H1 (cell line): ENCODE data around the gene WDR74. TPM values are rescaled to one million over a fixed set of nuclear protein-coding genes. Genes with fewer than 3 reads are reported as not detected.

Experiments
- CTCF ChIA-PET: fragments of 300-600 bp; sonication (Branson Sonifier 250); formaldehyde crosslinking; loops from one replicate; lab custom pipeline; 2021; ENCODE audit not compliant: partially characterized antibody; lab: Charles Lee
- POLR2A ChIA-PET: fragments of 300-600 bp; sonication (Branson Sonifier 250); formaldehyde crosslinking; loops from one replicate; lab custom pipeline; 2021; ENCODE audit warnings: inconsistent platforms; ENCODE audit not compliant: partially characterized antibody; lab: Charles Lee
- DNase-seq, 2 experiments: peaks; one replicate each; pipeline versions ENCODE4 v3.0.0 to v3.0.0-alpha.2; 2010 to 2022; ENCODE audit warnings: low spot score in 2 of 2, low read depth in 1 of 2, mixed read lengths in 1 of 2
- FAIRE-seq: peaks from 2 replicates; lab custom pipeline; 2011; peaks lifted over from hg19 to GRCh38; lab: Jason Lieb, UNC
- H2AFZ ChIP-seq: 2 replicates; pipeline ENCODE4 v1.8.1; 2012; ENCODE audit warnings: low read length, inconsistent platforms
- H2AK5ac ChIP-seq: 2 replicates; pipeline ENCODE4 v1.6.1; 2013; ENCODE audit warnings: low read depth, low read length
- H2BK120ac ChIP-seq: replicated peaks from 2 replicates; pipeline ENCODE3; 2013; ENCODE audit warnings: low read depth, low read length, inconsistent platforms
- H2BK12ac ChIP-seq: 2 replicates; pipeline ENCODE4 v1.6.1; 2013; ENCODE audit warnings: low read depth, low read length
- H2BK15ac ChIP-seq: 2 replicates; pipeline ENCODE4 v1.6.1; 2013; ENCODE audit warnings: low read length
- H2BK20ac ChIP-seq: 2 replicates; pipeline ENCODE4 v1.6.1; 2013; ENCODE audit warnings: low read length
- H2BK5ac ChIP-seq: 2 replicates; pipeline ENCODE4 v1.6.1; 2013; ENCODE audit warnings: low read depth, low read length
- H3K14ac ChIP-seq: 2 replicates; pipeline ENCODE4 v1.6.1; 2013; ENCODE audit warnings: inconsistent platforms; ENCODE audit not compliant: insufficient read length
- H3K18ac ChIP-seq: 2 replicates; pipeline ENCODE4 v1.6.1; 2013; ENCODE audit warnings: low read length; ENCODE audit errors: extremely low read depth
- H3K23ac ChIP-seq: 2 replicates; pipeline ENCODE4 v1.6.1; 2013; ENCODE audit warnings: inconsistent platforms; ENCODE audit not compliant: insufficient read length
- H3K23me2 ChIP-seq: 2 replicates; pipeline ENCODE4 v1.6.1; 2013; ENCODE audit warnings: low read depth, low read length
- H3K27ac ChIP-seq: 2 replicates; pipeline ENCODE4 v1.6.1; 2011; ENCODE audit warnings: low read depth, low read length, inconsistent platforms
- H3K27me3 ChIP-seq, 4 experiments: replicated peaks in 1 of 4; 1 replicate in 1 of 4; 2 replicates in 3 of 4; pipeline versions ENCODE4 v1.6.1 to v1.8.1; 2011 to 2013; ENCODE audit warnings: low read length in 3 of 4, mild to moderate bottlenecking in 3 of 4, inconsistent platforms in 2 of 4, mixed read lengths in 2 of 4, moderate library complexity in 1 of 4; ENCODE audit not compliant: control insufficient read depth in 3 of 4, insufficient read depth in 3 of 4; ENCODE audit errors: extremely low read depth in 1 of 4
- H3K36me3 ChIP-seq, 4 experiments: 2 replicates each; pipeline versions ENCODE4 v1.6.1 to v1.8.1; 2011 to 2013; ENCODE audit warnings: mild to moderate bottlenecking in 4 of 4, low read length in 3 of 4, moderate library complexity in 2 of 4, control low read depth in 1 of 4, inconsistent platforms in 1 of 4; ENCODE audit not compliant: insufficient read depth in 4 of 4, control insufficient read depth in 2 of 4
- H3K4ac ChIP-seq: replicated peaks from 2 replicates; pipeline ENCODE3; 2013; ENCODE audit warnings: low read length, low read depth, mixed read lengths, inconsistent platforms; ENCODE audit not compliant: insufficient read length
- H3K4me1 ChIP-seq, 4 experiments: replicated peaks in 1 of 4; 1 replicate in 1 of 4; 2 replicates in 3 of 4; pipeline versions ENCODE4 v1.6.1 to v1.8.1; 2011 to 2013; ENCODE audit warnings: low read length in 3 of 4, inconsistent platforms in 2 of 4, mixed read lengths in 1 of 4; ENCODE audit not compliant: insufficient read depth in 4 of 4, control insufficient read depth in 3 of 4
- H3K4me2 ChIP-seq, 2 experiments: 2 replicates each; pipeline versions ENCODE4 v1.6.1 to v1.8.1; 2011 to 2013; ENCODE audit warnings: low read depth in 2 of 2, low read length in 2 of 2, control low read depth in 1 of 2, inconsistent platforms in 1 of 2, mild to moderate bottlenecking in 1 of 2; ENCODE audit not compliant: insufficient read depth in 1 of 2
- H3K4me3 ChIP-seq, 4 experiments: fragments of 200-600, 300-600 bp in 1 of 4; sonication (generic), shearing (Covaris generic), sonication (Bioruptor Twin) in 1 of 4; 2 replicates each; pipeline versions ENCODE4 v1.5.1 to v1.8.1; 2011 to 2016; ENCODE audit warnings: low read length in 4 of 4, low read depth in 3 of 4, control low read depth in 2 of 4, inconsistent platforms in 2 of 4, mild to moderate bottlenecking in 2 of 4, mixed read lengths in 1 of 4, moderate library complexity in 1 of 4; ENCODE audit not compliant: insufficient read depth in 2 of 4; ENCODE audit errors: extremely low read depth in 1 of 4
- H3K56ac ChIP-seq: replicated peaks from 2 replicates; pipeline ENCODE3; 2013; ENCODE audit warnings: low read depth, mild to moderate bottlenecking, mixed read lengths, low read length, inconsistent platforms; ENCODE audit not compliant: insufficient read length
- H3K79me1 ChIP-seq: 2 replicates; pipeline ENCODE4 v1.6.1; 2013; ENCODE audit warnings: low read depth, low read length, control low read depth
- H3K79me2 ChIP-seq, 2 experiments: 2 replicates each; pipeline versions ENCODE4 v1.6.1 to v1.8.1; 2012 to 2013; ENCODE audit warnings: low read length in 2 of 2, mild to moderate bottlenecking in 2 of 2, inconsistent platforms in 1 of 2; ENCODE audit not compliant: insufficient read depth in 2 of 2, control insufficient read depth in 1 of 2
- H3K9ac ChIP-seq, 4 experiments: replicated peaks in 1 of 4; 1 replicate in 1 of 4; 2 replicates in 3 of 4; pipeline versions ENCODE4 v1.6.1 to v1.8.1; 2011 to 2013; ENCODE audit warnings: low read depth in 3 of 4, low read length in 3 of 4, control low read depth in 2 of 4, mild to moderate bottlenecking in 2 of 4, moderate library complexity in 2 of 4, inconsistent platforms in 1 of 4; ENCODE audit errors: extremely low read depth in 1 of 4
- H3K9me3 ChIP-seq, 2 experiments: 2 replicates each; pipeline versions ENCODE4 v1.6.1 to v1.8.1; 2012 to 2013; ENCODE audit warnings: mild to moderate bottlenecking in 2 of 2, moderate library complexity in 2 of 2, control low read depth in 1 of 2, inconsistent platforms in 1 of 2, low read depth in 1 of 2, low read length in 1 of 2, mixed read lengths in 1 of 2; ENCODE audit not compliant: insufficient read depth in 2 of 2
- H4K20me1 ChIP-seq, 2 experiments: replicated peaks in 1 of 2; 2 replicates each; pipeline versions ENCODE3 to v1.8.1; 2011 to 2013; ENCODE audit warnings: inconsistent platforms in 2 of 2, low read length in 2 of 2, mild to moderate bottlenecking in 1 of 2; ENCODE audit not compliant: insufficient read depth in 2 of 2, control insufficient read depth in 1 of 2
- H4K5ac ChIP-seq: 2 replicates; pipeline ENCODE4 v1.6.1; 2013; ENCODE audit warnings: low read length, low read depth, mixed read lengths, inconsistent platforms; ENCODE audit not compliant: insufficient read length
- H4K8ac ChIP-seq: 2 replicates; pipeline ENCODE4 v1.8.0; 2013; ENCODE audit warnings: mild to moderate bottlenecking, moderate library complexity, low read length, inconsistent platforms; ENCODE audit not compliant: insufficient read depth; ENCODE audit errors: extremely low read depth
- H4K91ac ChIP-seq: replicated peaks from 2 replicates; pipeline ENCODE3; 2013; ENCODE audit warnings: low read length, mixed read lengths, inconsistent platforms; ENCODE audit not compliant: insufficient read length
- CHD1 ChIP-seq: IDR thresholded peaks from 2 replicates; pipeline ENCODE4 v1.6.1; 2012; ENCODE audit warnings: low read depth, low read length, improper control_type of control experiment
- CTCF ChIP-seq, 3 experiments: IDR thresholded peaks; 1 replicate in 2 of 3; 2 replicates in 1 of 3; pipeline versions ENCODE4 v1.5.1 to v1.6.1; 2011; ENCODE audit warnings: low read length in 3 of 3, mild to moderate bottlenecking in 3 of 3, inconsistent platforms in 2 of 3, low read depth in 1 of 3, moderate library complexity in 1 of 3; ENCODE audit not compliant: insufficient read depth in 1 of 3; ENCODE audit errors: control extremely low read depth in 1 of 3
- EGR1 ChIP-seq: IDR thresholded peaks from 2 replicates; pipeline ENCODE4 v1.6.1; 2011; ENCODE audit warnings: low read depth, low read length, borderline replicate concordance
- KDM5A ChIP-seq: fragments of 200-600 bp; IDR thresholded peaks from 2 replicates; pipeline ENCODE4 v1.7.1; 2012; ENCODE audit warnings: mild to moderate bottlenecking, low read length, inconsistent platforms, mixed read lengths
- POLR2A ChIP-seq, 2 experiments: IDR thresholded peaks; 1 replicate in 1 of 2; 2 replicates in 1 of 2; pipeline ENCODE4 v1.6.1; 2011; ENCODE audit warnings: low read depth in 2 of 2, low read length in 2 of 2, mild to moderate bottlenecking in 2 of 2; ENCODE audit errors: control extremely low read depth in 1 of 2
- RAD21 ChIP-seq, 2 experiments: IDR thresholded peaks in 1 of 2; conservative IDR thresholded peaks in 1 of 2; 2 replicates each; pipeline ENCODE4 v1.6.1; 2011; ENCODE audit warnings: low read depth in 2 of 2, low read length in 2 of 2, improper control_type of control experiment in 1 of 2, inconsistent platforms in 1 of 2, mild to moderate bottlenecking in 1 of 2, moderate library complexity in 1 of 2
- SIRT6 ChIP-seq: IDR thresholded peaks from one replicate; pipeline ENCODE4 v1.7.1; 2012; ENCODE audit warnings: low read length, inconsistent platforms
- USF2 ChIP-seq: IDR thresholded peaks from 2 replicates; pipeline ENCODE4 v1.6.1; 2011; ENCODE audit warnings: low read length, improper control_type of control experiment
- WGBS, 2 experiments: shearing (Covaris generic) in 1 of 2; methylation state at CpG; one replicate each; pipeline versions ENCODE4 v1.1.6 to v1.1.7; 2013 to 2015; ENCODE audit warnings: low lambda C conversion rate in 2 of 2, mixed read lengths in 2 of 2, inconsistent platforms in 1 of 2, low coverage in 1 of 2, missing lambda C conversion rate in 1 of 2; ENCODE audit not compliant: insufficient replicate concordance in 2 of 2, insufficient coverage in 1 of 2, insufficient read length in 1 of 2; ENCODE audit errors: extremely low coverage in 1 of 2, missing lambda C conversion rate in 1 of 2; 5-methylcytosine and 5-hydroxymethylcytosine counted together
- polyA plus RNA-seq, 7 experiments: library from polyadenylated mRNA; depleted of rRNA in 3 of 7; stranded (reverse) in 5 of 7; unstranded in 2 of 7; fragments of >200 nt in 5 of 7; fragments of 200-250 nt in 2 of 7; gene quantifications; 1 replicate in 5 of 7; 2 replicates in 1 of 7; 4 replicates in 1 of 7; pipeline versions ENCODE4 v1.2.1 to v1.2.3, GENCODE V29; 2011 to 2013; ENCODE audit warnings: missing spikeins in 2 of 7, mixed read lengths in 2 of 7
- total RNA-seq: library from RNA; stranded (reverse); fragmentation: NEBNext Ultra II Directional; extraction: Animal tissue kit (Norgen Biotek cat#: 25700); gene quantifications from 2 replicates; pipeline ENCODE4 v1.2.1, GENCODE V29; 2021

Gene WDR74
- total and polyA plus RNA-seq, 2 of the 8 experiments (the other 6 are each of a cell fraction or from before 2014, with no cell fraction given): 93.6 to 97.0 TPM

- no peak overlapping the region for H4K8ac ChIP-seq
- no peak overlapping the region for H2BK5ac ChIP-seq
- peak overlapping the region; percentile 74 to 100 (median 90) for H3K4me3 ChIP-seq
- H3K23me2 ChIP-seq: peaks cover 15% of the 10 kb centered on the region
- peak overlapping the region; percentile 99 to 100 (median 100) for H3K9ac ChIP-seq
- H3K79me1 ChIP-seq: peaks cover 5% of the 10 kb centered on the region; the same call in 1 of the 2 replicates
- DNase-seq (no peak), FAIRE-seq (no peak)
- no peak overlapping the region for H2BK20ac ChIP-seq
- peaks cover 45 to 60% of the 10 kb centered on the region in 2 experiments for H3K79me2 ChIP-seq
- H2AFZ ChIP-seq: no peak overlapping the region
- no peak overlapping the region for H3K18ac ChIP-seq
- 60% methylated on average over 7 of the region's 7 CpGs; no CpG with 5 or more reads in 1 of the 2 experiments for WGBS, 2 experiments
- H4K20me1 ChIP-seq: peaks cover 4 to 28% of the 10 kb centered on the region in 2 experiments
- no peak overlapping the region for H4K91ac ChIP-seq
- H3K14ac ChIP-seq: no peak overlapping the region
- H3K27me3 ChIP-seq: no peaks in the 10 kb centered on the region
- H4K5ac ChIP-seq: no peak overlapping the region
- H3K9me3 ChIP-seq: no peaks in the 10 kb centered on the region
- H2BK15ac ChIP-seq: no peak overlapping the region
- H2AK5ac ChIP-seq: no peak overlapping the region
- no peak overlapping the region for H3K23ac ChIP-seq
- no peak overlapping the region for H2BK12ac ChIP-seq
- no peak overlapping the region for H3K56ac ChIP-seq
- peaks cover 4 to 6% (median 5%) of the 10 kb centered on the region in 4 experiments; a peak in 4 of 7 replicates for H3K4me1 ChIP-seq
- no peak overlapping the region for H2BK120ac ChIP-seq
- ChIA-PET CTCF (interaction anchor here (0.6 to 1.5 kb wide), 9 partner anchors 10 to 99 kb away, joined by 3 to 5 read pairs (median 3); partner anchors contain the start of genes TMEM179B and ZBTB3), POLR2A (interaction anchor here (0.7 to 20.0 kb wide), 27 partner anchors 10 to 1332 kb away, joined by 3 to 2104 read pairs (median 11); partner anchors contain the start of genes BSCL2, C11orf98, CHRM1 and CSKMT)
- H3K36me3 ChIP-seq: peaks cover 32 to 40% (median 37%) of the 10 kb centered on the region in 4 experiments
- peak overlapping the region; percentile 84 to 95 for H3K4me2 ChIP-seq
- peak overlapping the region; percentile 5; the same call in 1 of the 2 replicates for H3K27ac ChIP-seq
- no peak overlapping the region for H3K4ac ChIP-seq
- TF ChIP-seq USF2: no peak
- TF ChIP-seq EGR1: no peak
- no peak for TF ChIP-seq SIRT6
- no peak for TF ChIP-seq KDM5A
- TF ChIP-seq RAD21 (IDR thresholded peaks at IDR 0.05 in 1 of 2, conservative IDR thresholded peaks at IDR 0.05 in 1 of 2; ENCODE audit: low read depth in 2 of 2, low read length in 2 of 2): no peak
- TF ChIP-seq POLR2A (IDR thresholded peaks at IDR 0.05; ENCODE audit: control extremely low read depth in 1 of 2, low read depth in 2 of 2, low read length in 2 of 2): peak; percentile 55 to 56; a peak in 2 of 3 replicates
- TF ChIP-seq CHD1: peak; percentile 52; the same call in 1 of the 2 replicates
- TF ChIP-seq CTCF (IDR thresholded peaks at IDR 0.05; ENCODE audit: control extremely low read depth in 1 of 3, insufficient read depth in 1 of 3, low read depth in 1 of 3, low read length in 3 of 3): no peak
These were observed 14.0 kb upstream of the WDR74 start for GRCh38 chr11:62853279-62853965.
